ENCODE data around the gene FAM107B. TPM values are rescaled to one million over a fixed set of nuclear protein-coding genes. Genes with fewer than 3 reads are reported as not detected.

FAM107B gene
- total RNA-seq, 1 donor from 2014 or later: 99.4 TPM

DNA sequence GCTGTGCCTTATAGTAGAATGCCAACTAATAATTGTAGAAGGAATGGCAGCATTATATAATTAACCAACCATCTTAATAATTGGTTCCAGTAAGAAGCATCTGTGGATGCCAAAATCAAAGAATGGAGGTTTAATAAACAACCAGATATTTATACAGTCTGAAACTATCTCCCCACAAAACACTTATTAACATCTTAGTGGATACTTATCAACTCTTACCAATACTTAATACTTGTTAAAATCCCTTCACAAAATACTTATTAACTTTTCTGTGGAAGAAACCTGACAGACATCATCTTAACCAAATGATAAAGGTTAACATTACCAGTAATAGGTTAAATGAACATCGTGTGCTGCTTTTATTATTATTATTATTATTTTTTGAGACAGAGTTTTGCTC is 29.1 kb upstream of the FAM107B start:
- Mint-ChIP-seq H3K27ac (no peak overlapping the region), H3K9me3 (no peaks in the 10 kb centered on the region), H3K4me1 (ENCODE audit: low read depth) (no peaks in the 10 kb centered on the region), H3K4me3 (ENCODE audit: low read depth) (no peak overlapping the region), H3K27me3 (ENCODE audit: low read depth) (peaks cover 29% of the 10 kb centered on the region), H3K36me3 (ENCODE audit: low read depth) (no peaks in the 10 kb centered on the region)
- DNase-seq (ENCODE audit: low spot score): no peak
- intact Hi-C loops (cut with micrococcal nuclease): no loop called here

DNA sequence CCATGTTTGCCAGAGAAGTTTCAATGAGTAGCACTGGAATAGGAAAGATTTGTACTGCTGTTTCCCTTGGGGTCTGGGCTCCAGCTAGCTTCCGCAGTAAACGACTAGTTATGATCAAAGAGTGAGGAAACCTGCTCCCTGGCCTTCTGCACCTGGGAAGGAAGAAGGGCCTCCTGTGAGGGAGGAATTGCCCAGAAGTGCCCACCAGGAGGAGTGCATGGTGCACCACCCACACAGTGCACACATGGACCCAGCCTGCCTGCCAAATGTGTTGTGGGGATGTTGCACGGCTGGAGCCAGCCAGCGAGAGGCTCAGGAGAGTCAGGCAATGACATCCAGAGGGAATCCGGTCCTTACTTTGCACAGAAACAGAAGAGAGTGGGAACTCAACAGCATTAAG is 27.0 kb upstream of the FAM107B start:
- intact Hi-C loops (cut with micrococcal nuclease): no loop called here
- no peak for DNase-seq (ENCODE audit: low spot score)
- H3K36me3 Mint-ChIP-seq (ENCODE audit: low read depth): no peaks in the 10 kb centered on the region
- peaks cover 37% of the 10 kb centered on the region for H3K27me3 Mint-ChIP-seq (ENCODE audit: low read depth)
- no peaks in the 10 kb centered on the region for H3K9me3 Mint-ChIP-seq
- no peak overlapping the region for H3K4me3 Mint-ChIP-seq (ENCODE audit: low read depth)
- H3K27ac Mint-ChIP-seq: no peak overlapping the region
- no peaks in the 10 kb centered on the region for H3K4me1 Mint-ChIP-seq (ENCODE audit: low read depth)

DNA sequence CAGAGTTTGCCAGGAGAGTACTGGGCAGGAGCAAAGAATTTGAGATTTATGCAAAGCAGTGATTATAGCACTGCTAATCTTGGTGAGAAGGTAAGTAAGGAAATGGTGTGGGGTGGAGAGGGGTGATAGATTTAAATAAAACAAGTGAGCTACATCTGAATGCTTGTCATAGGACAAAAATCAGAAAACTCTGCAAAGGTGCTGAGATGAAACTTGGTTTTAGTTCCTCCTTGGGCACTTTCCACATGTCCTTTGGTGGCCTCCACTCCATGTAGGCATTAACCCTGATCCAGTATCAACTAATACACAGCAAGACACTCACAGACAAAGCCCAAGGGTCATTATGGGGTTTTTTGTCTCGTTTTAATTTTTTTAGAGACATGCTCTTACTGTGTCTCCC is 25.7 kb upstream of the FAM107B start:
- Mint-ChIP-seq H3K4me1 (ENCODE audit: low read depth) (no peaks in the 10 kb centered on the region), H3K27ac (no peak overlapping the region), H3K27me3 (ENCODE audit: low read depth) (peaks cover 34% of the 10 kb centered on the region), H3K9me3 (no peaks in the 10 kb centered on the region), H3K36me3 (ENCODE audit: low read depth) (no peaks in the 10 kb centered on the region), H3K4me3 (ENCODE audit: low read depth) (no peak overlapping the region)
- no peak for DNase-seq (ENCODE audit: low spot score)
- intact Hi-C loops (cut with micrococcal nuclease): no loop called here

DNA sequence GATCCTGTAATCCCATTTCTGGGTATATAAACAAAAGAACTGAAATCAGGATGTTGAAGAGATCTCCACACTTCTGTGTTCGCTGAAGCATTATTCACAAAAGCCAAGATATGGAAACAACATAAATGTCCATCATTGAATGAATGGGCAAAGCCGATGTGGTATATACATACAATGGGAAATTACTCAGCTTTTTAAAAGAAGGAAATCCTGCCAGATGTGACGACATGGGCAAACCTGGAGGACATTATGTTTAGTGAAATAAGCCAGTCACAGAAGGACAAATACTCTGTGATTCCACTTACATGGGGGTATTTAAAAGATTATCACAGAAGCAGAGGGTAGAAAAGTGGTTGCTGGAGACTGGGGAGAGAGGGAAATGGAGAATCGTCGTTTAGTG is 23.9 kb upstream of the FAM107B start:
- H3K36me3 Mint-ChIP-seq (ENCODE audit: low read depth): no peaks in the 10 kb centered on the region
- no peak for DNase-seq (ENCODE audit: low spot score)
- peaks cover 32% of the 10 kb centered on the region for H3K27me3 Mint-ChIP-seq (ENCODE audit: low read depth)
- no peak overlapping the region for H3K4me3 Mint-ChIP-seq (ENCODE audit: low read depth)
- no peak overlapping the region for H3K27ac Mint-ChIP-seq
- no peaks in the 10 kb centered on the region for H3K9me3 Mint-ChIP-seq
- intact Hi-C loops (cut with micrococcal nuclease): no loop called here
- no peaks in the 10 kb centered on the region for H3K4me1 Mint-ChIP-seq (ENCODE audit: low read depth)

DNA sequence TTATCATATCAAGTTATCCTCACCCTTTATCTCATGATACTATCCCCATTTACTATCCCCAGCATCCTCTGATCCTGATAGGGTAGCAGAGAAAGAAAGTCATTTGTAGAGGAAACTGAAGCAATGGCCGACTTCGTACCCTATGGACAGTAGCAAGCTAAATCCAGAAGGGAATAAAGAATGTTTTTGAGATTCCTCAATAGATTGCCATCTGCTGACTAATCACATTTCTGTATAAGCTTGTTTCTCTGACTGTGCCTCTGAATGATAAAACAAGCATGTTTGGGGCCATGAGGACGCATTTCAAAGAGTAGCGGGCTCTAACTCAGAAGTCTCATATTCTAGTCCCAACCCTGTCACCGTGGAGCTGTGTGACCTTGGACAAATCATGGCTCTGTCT is 13.2 kb upstream of the FAM107B start:
- Mint-ChIP-seq H3K27ac (no peak overlapping the region), H3K4me3 (ENCODE audit: low read depth) (no peak overlapping the region)

DNA sequence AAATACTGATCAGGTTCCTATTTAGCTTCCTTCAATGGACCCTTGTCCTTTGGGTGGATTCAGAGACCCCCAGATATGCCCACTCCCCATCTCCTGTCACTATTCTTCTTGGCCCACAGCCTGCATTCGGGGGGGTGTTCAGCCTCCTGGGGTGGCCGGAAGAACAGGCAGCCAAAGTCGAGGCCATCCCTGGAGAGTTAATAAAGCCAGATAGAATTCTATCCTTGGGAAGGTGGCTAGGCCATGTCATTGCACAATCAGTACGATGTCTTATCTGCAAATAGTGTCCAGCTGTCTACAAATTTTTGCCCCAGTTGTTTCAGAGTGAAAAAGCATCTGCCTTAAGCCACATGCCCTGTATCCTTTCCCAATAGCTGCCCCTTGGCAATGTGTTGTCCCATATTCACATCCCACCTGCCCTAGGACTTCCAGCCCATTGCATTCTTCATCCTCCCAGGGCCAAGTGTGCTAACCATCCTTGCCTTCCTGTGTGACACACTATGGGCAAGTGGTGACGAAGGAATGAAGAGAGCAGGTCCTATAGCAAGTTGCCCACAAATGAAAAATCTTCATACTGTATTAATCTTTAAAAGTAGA is 9.9 kb upstream of the FAM107B start:
- Mint-ChIP-seq H3K27me3 (ENCODE audit: low read depth) (no peaks in the 10 kb centered on the region), H3K36me3 (ENCODE audit: low read depth) (no peaks in the 10 kb centered on the region), H3K27ac (no peak overlapping the region), H3K4me1 (ENCODE audit: low read depth) (peaks cover 8% of the 10 kb centered on the region), H3K4me3 (ENCODE audit: low read depth) (no peak overlapping the region), H3K9me3 (peaks cover 11% of the 10 kb centered on the region)
- no peak for DNase-seq (ENCODE audit: low spot score)
- intact Hi-C loops (cut with micrococcal nuclease): no loop called here

More for the DNA sequence above, 13.2 kb upstream of the FAM107B start:
- peaks cover 7% of the 10 kb centered on the region for H3K27me3 Mint-ChIP-seq (ENCODE audit: low read depth)
- peaks cover under 1% of the 10 kb centered on the region for H3K4me1 Mint-ChIP-seq (ENCODE audit: low read depth)
- no peak for DNase-seq (ENCODE audit: low spot score)
- intact Hi-C loops (cut with micrococcal nuclease): no loop called here
- no peaks in the 10 kb centered on the region for H3K36me3 Mint-ChIP-seq (ENCODE audit: low read depth)
- peaks cover 11% of the 10 kb centered on the region for H3K9me3 Mint-ChIP-seq

DNA sequence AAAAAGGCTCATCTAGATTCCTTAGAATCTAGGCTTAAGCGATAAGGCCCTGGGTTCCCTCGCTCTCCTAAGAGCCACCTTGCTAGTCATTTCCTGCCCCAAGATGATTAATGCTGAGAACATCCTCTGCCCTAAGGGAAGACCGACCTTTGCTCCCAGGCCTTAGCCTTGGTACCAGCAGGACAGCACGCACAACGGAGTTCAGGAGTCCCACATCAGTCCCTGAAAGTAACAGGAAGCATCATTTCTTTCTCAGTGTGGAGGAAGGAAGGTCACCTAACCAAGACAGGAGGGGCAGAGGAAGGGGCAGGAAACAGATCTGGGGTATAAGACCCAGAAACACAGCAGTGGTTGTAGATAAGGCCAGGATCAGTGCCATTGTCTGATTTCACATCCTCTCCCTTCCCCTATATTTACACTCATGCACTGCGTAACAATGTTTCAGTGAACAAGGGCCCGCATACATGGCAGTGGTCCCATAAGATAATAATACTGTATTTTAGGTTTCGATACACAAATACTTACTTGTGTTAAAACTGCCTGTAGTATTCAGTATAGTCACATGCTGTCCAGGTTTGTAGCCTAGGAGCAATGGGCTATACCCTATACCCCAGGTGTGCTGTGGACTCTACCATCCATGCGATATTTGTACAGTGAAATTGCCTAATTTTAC is 8.1 kb upstream of the FAM107B start:
- intact Hi-C loops (cut with micrococcal nuclease): no loop called here
- Mint-ChIP-seq H3K4me1 (ENCODE audit: low read depth) (peaks cover 12% of the 10 kb centered on the region), H3K4me3 (ENCODE audit: low read depth) (no peak overlapping the region), H3K27me3 (ENCODE audit: low read depth) (no peaks in the 10 kb centered on the region), H3K36me3 (ENCODE audit: low read depth) (no peaks in the 10 kb centered on the region), H3K9me3 (peaks cover 11% of the 10 kb centered on the region), H3K27ac (no peak overlapping the region)
- DNase-seq (ENCODE audit: low spot score): no peak

DNA sequence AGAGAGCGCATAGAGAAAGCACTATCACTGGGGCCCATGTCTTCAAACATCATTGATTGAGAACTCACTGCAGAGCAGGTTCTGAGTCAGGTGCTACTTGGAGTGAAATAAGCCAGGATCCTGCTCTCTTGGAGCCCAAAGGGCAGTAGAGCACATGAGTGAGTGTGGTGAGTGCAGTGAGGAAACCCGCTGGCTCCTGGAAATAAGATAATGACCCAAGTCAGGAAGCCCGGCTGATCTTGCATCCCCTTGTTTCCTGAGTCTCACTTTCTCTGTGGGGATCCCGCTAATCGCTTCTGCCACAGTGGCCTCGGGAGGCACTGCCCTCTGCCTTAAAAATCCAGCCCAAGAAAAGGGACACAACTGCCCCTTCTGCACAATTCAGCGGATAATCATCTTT is 7.1 kb upstream of the FAM107B start:
- H3K36me3 Mint-ChIP-seq (ENCODE audit: low read depth): no peaks in the 10 kb centered on the region

DNA sequence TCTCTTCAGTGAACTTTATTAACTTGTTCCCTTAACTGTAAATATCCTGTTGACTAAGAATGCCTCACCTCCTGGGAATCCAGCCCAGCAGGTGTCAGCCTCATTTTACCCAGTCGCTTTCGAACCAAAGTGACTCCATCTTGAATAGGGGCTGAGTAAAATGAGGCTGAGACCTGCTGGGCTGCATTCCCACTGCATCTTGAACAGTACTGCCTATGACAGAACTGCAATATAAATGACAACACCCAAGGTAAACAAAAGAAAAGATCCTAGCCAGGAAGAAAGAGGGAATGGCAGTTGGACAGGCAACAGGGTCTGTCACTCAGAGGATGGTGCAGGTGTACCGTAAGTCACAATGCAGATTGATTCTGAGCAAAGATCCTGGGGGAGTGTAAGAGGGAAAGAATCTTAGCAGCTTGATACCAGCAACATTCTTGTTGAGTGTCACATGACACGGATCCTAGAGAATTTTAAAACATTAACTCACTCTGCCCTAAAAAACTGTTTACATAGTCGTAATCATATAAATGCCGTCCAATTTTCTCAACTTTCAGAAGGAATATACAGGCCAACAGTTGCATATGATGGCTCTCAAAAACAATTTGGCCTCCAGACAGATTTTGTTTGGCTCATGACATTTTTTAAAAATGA is 4.4 kb upstream of the FAM107B start:
- Mint-ChIP-seq H3K9me3 (peaks cover under 1% of the 10 kb centered on the region), H3K27ac (no peak overlapping the region), H3K36me3 (ENCODE audit: low read depth) (no peaks in the 10 kb centered on the region), H3K4me3 (ENCODE audit: low read depth) (no peak overlapping the region), H3K4me1 (ENCODE audit: low read depth) (peaks cover 12% of the 10 kb centered on the region), H3K27me3 (ENCODE audit: low read depth) (peaks cover 4% of the 10 kb centered on the region)
- intact Hi-C loops (cut with micrococcal nuclease): no loop called here
- DNase-seq (ENCODE audit: low spot score): no peak

More for the DNA sequence above, 7.1 kb upstream of the FAM107B start:
- Mint-ChIP-seq H3K4me1 (ENCODE audit: low read depth) (peaks cover 12% of the 10 kb centered on the region), H3K27me3 (ENCODE audit: low read depth) (no peaks in the 10 kb centered on the region), H3K27ac (no peak overlapping the region), H3K9me3 (peaks cover 11% of the 10 kb centered on the region), H3K4me3 (ENCODE audit: low read depth) (no peak overlapping the region)
- intact Hi-C loops (cut with micrococcal nuclease): no loop called here
- DNase-seq (ENCODE audit: low spot score): no peak

DNA sequence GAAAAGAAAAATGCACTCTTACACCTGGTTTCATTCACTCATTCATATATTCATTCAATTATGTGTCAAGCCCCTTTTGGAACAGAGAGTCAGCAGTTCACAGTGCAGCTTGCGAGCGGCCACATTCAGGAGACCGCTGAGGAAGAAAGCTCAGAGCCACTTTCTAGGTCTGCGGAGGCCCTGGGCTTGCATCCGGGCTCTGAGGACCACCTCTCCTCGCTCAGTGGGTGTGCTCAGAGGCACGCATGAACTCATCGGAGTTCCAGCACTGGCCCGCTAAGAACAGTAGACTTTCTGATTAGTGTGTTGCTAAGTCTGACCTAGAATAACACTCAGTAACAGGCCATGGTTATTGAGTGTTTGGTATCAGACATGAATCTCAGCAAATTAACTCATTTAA is 1.8 kb upstream of the FAM107B start:
- DNase-seq (ENCODE audit: low spot score): no peak
- Mint-ChIP-seq H3K4me3 (ENCODE audit: low read depth) (no peak overlapping the region), H3K27ac (no peak overlapping the region), H3K4me1 (ENCODE audit: low read depth) (peaks cover 5% of the 10 kb centered on the region), H3K27me3 (ENCODE audit: low read depth) (peaks cover 4% of the 10 kb centered on the region), H3K9me3 (no peaks in the 10 kb centered on the region), H3K36me3 (ENCODE audit: low read depth) (no peaks in the 10 kb centered on the region)
- intact Hi-C loops (cut with micrococcal nuclease): no loop called here

DNA sequence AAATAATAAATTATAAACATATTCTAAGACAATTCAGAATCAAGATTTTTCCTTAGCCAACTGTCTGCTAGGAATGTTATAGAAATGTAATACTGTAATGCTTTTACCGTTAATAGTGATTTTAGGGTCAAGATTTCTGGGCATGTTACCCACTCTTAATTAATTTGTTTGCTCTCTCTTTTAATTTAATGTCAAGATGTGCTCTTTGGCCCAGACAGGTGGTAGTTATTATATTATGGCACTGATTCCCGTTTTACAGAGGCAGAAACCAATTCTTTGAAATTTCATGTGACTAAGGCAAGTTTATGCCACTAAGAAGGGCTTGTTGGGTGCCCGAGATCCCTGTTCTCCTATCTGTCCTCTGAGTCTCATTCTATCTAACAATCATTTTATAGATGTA is 959 bp upstream of the FAM107B start:
- Mint-ChIP-seq H3K27me3 (ENCODE audit: low read depth) (peaks cover 4% of the 10 kb centered on the region), H3K27ac (no peak overlapping the region), H3K36me3 (ENCODE audit: low read depth) (no peaks in the 10 kb centered on the region), H3K9me3 (no peaks in the 10 kb centered on the region), H3K4me1 (ENCODE audit: low read depth) (peaks cover 5% of the 10 kb centered on the region), H3K4me3 (ENCODE audit: low read depth) (no peak overlapping the region)
- intact Hi-C loops (cut with micrococcal nuclease): no loop called here
- no peak for DNase-seq (ENCODE audit: low spot score)

DNA sequence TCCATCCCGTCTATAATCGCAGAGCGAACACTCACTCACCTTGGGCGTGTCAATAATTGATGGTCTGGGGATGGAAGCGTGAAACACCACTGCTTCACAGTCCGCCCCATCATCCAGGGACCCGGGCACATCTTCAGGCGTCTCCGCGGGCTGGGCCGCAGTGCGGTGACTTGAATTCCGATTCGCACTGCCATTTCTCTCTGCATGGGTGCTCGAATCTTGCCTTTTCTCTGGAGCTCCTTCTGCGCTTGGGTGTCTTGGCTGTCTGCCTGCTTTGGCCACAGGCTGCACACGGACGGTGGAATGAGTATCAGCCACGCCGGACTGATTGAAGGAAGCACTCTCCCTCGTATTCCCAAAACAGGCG is 500 bp downstream of the FAM107B start:
- no peak for DNase-seq (ENCODE audit: low spot score)
- peaks cover 5% of the 10 kb centered on the region for H3K4me1 Mint-ChIP-seq (ENCODE audit: low read depth)
- H3K9me3 Mint-ChIP-seq: no peaks in the 10 kb centered on the region

DNA sequence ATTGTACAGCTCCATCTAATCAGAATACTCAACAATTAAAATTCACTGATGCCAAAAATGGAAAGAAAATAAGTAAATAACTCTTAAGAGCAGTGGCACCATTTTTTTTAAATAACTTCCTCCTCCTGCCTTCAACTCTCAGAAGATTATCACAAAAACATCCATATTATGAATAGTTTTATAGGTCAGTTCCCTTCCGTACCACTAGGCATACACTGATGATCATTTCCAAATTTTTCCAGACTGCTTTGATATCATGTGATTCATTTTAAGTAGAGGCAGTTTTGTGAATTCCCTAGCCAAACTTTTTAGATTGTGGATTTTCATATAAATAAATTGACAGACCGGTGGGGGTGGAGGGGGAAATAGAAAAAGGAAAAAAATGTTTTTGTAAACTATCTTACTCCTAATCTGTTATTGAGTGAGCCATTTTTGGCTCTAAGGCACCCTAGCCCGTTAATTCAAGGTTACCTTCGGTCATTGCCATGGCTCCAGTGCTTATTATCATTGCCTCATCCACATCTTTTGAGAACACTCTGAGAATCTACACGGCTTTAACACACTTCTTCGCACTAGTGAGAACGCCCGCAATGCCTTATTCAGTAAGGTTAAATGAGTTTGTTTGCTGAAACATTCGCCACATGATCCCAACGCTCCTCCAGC is 1.0 kb downstream of the FAM107B start:
- DNase-seq (ENCODE audit: low spot score): no peak
- Mint-ChIP-seq H3K4me3 (ENCODE audit: low read depth) (no peak overlapping the region), H3K4me1 (ENCODE audit: low read depth) (peaks cover 5% of the 10 kb centered on the region), H3K9me3 (no peaks in the 10 kb centered on the region), H3K27me3 (ENCODE audit: low read depth) (peaks cover 6% of the 10 kb centered on the region), H3K27ac (no peak overlapping the region), H3K36me3 (ENCODE audit: low read depth) (no peaks in the 10 kb centered on the region)
- intact Hi-C loops (cut with micrococcal nuclease): no loop called here

More for the DNA sequence above, 500 bp downstream of the FAM107B start:
- intact Hi-C loops (cut with micrococcal nuclease): no loop called here
- H3K4me3 Mint-ChIP-seq (ENCODE audit: low read depth): no peak overlapping the region
- peaks cover 4% of the 10 kb centered on the region for H3K27me3 Mint-ChIP-seq (ENCODE audit: low read depth)
- H3K27ac Mint-ChIP-seq: no peak overlapping the region
- no peaks in the 10 kb centered on the region for H3K36me3 Mint-ChIP-seq (ENCODE audit: low read depth)
